Smooth muscle cell (in vitro differentiated cells): ENCODE measurements around the gene ACTG1. TPM values are rescaled to one million over a fixed set of nuclear protein-coding genes. Genes with fewer than 3 reads are reported as not detected.

ENCODE experiments used
- DNase-seq: peaks from one replicate; lab custom pipeline; 2025; ENCODE audit not compliant: unreplicated experiment; lab: John Stamatoyannopoulos, UW
- H2AFZ ChIP-seq: fragments of 200-600 bp; sonication (generic); 2 replicates; pipeline ENCODE4 v1.6.0; 2016; ENCODE audit warnings: antibody characterized with exemption, low read depth, mild to moderate bottlenecking
- H3F3A ChIP-seq: fragments of 200-600 bp; sonication (generic); 2 replicates; pipeline ENCODE4 v1.6.0; 2017; ENCODE audit warnings: antibody characterized with exemption, low read depth
- H3K27ac ChIP-seq: fragments of 200-600 bp; sonication (generic); 2 replicates; pipeline ENCODE4 v1.5.1; 2016; ENCODE audit warnings: low read depth, mild to moderate bottlenecking
- H3K27me3 ChIP-seq: fragments of 200-600 bp; sonication (generic); 2 replicates; pipeline ENCODE4 v1.6.1; 2016; ENCODE audit warnings: low read depth, mild to moderate bottlenecking
- H3K36me3 ChIP-seq: fragments of 200-600 bp; sonication (generic); 2 replicates; pipeline ENCODE4 v1.5.1; 2016; ENCODE audit warnings: low read depth
- H3K4me1 ChIP-seq: fragments of 200-600 bp; sonication (generic); 2 replicates; pipeline ENCODE4 v1.5.1; 2016; ENCODE audit warnings: low read depth
- H3K4me2 ChIP-seq: fragments of 200-600 bp; sonication (generic); 2 replicates; pipeline ENCODE4 v1.6.0; 2016; ENCODE audit warnings: mild to moderate bottlenecking
- H3K4me3 ChIP-seq: fragments of 200-600 bp; sonication (generic); 2 replicates; pipeline ENCODE4 v1.5.1; 2016; ENCODE audit warnings: mild to moderate bottlenecking
- H3K79me2 ChIP-seq: fragments of 200-600 bp; sonication (generic); 2 replicates; pipeline ENCODE4 v1.6.0; 2016; ENCODE audit warnings: low read depth, mild to moderate bottlenecking
- H3K9ac ChIP-seq: fragments of 200-600 bp; sonication (generic); 2 replicates; pipeline ENCODE4 v1.6.0; 2016; ENCODE audit warnings: low read depth
- H3K9me3 ChIP-seq: fragments of 200-600 bp; sonication (generic); replicated peaks from 2 replicates; pipeline ENCODE4 v1.5.1; 2016; ENCODE audit warnings: low read depth
- H4K20me1 ChIP-seq: fragments of 200-600 bp; sonication (generic); 2 replicates; pipeline ENCODE4 v1.6.0; 2016; ENCODE audit warnings: low read depth
- CTCF ChIP-seq: fragments of 200-600 bp; sonication (generic); IDR thresholded peaks from 2 replicates; pipeline ENCODE4 v1.5.1; 2017; ENCODE audit warnings: borderline replicate concordance, mild to moderate bottlenecking, antibody characterized with exemption; ENCODE audit not compliant: insufficient read depth, poor library complexity, severe bottlenecking
- WGBS: methylation state at CpG from one replicate; pipeline ENCODE4 v1.1.7; 2016; ENCODE audit warnings: low lambda C conversion rate; 5-methylcytosine and 5-hydroxymethylcytosine counted together
- polyA plus RNA-seq: library from polyadenylated mRNA; unstranded; fragments of >200 nt; fragmentation: Nextera tagmentation; extraction: Ambion mirVana; gene quantifications from 2 replicates; pipeline ENCODE4 v1.2.1, GENCODE V29; 2016
- total RNA-seq: library from RNA; depleted of rRNA; stranded (reverse); fragments of >200 nt; gene quantifications from 2 replicates; pipeline ENCODE4 v1.2.3, GENCODE V29; 2014

The ACTG1 gene
- total and polyA plus RNA-seq, 2 experiments from 2014 or later, result 5,332 to 6,793 TPM

GRCh38 chr17:81487487-81488275 lies 24.9 kb downstream of the ACTG1 start:
- peaks cover 34% of the 10 kb centered on the region for H3K4me1 ChIP-seq
- no peaks in the 10 kb centered on the region for H3F3A ChIP-seq
- H2AFZ ChIP-seq, result peak overlapping the region; percentile 93
- H3K36me3 ChIP-seq, result no peaks in the 10 kb centered on the region
- no peaks in the 10 kb centered on the region for H3K79me2 ChIP-seq
- H3K27ac ChIP-seq, result peak overlapping the region; percentile 79
- WGBS, result 14% methylated on average over 82 of the region's 87 CpGs
- no peaks in the 10 kb centered on the region for H3K9me3 ChIP-seq
- H4K20me1 ChIP-seq, result no peaks in the 10 kb centered on the region
- peak; percentile 43 for DNase-seq
- H3K4me2 ChIP-seq, result peak overlapping the region; percentile 99
- H3K27me3 ChIP-seq, result no peaks in the 10 kb centered on the region
- H3K4me3 ChIP-seq, result peak overlapping the region; percentile 70
- TF ChIP-seq CTCF, result no peak
- peak overlapping the region; percentile 94 for H3K9ac ChIP-seq

- H3K27ac ChIP-seq, result no peak overlapping the region
- 85% methylated on average over 10 of the region's 10 CpGs for WGBS
- H3K36me3 ChIP-seq, result no peaks in the 10 kb centered on the region
- H3K4me3 ChIP-seq, result peak overlapping the region; percentile 70
- H4K20me1 ChIP-seq, result no peaks in the 10 kb centered on the region
- H2AFZ ChIP-seq, result peak overlapping the region; percentile 93
- no peak for DNase-seq
- H3K79me2 ChIP-seq, result no peaks in the 10 kb centered on the region
- peak overlapping the region; percentile 99 for H3K4me2 ChIP-seq
- no peaks in the 10 kb centered on the region for H3K9me3 ChIP-seq
- no peak overlapping the region for H3K9ac ChIP-seq
- peaks cover 34% of the 10 kb centered on the region for H3K4me1 ChIP-seq
- TF ChIP-seq CTCF, result no peak
- no peaks in the 10 kb centered on the region for H3K27me3 ChIP-seq
- H3F3A ChIP-seq, result no peaks in the 10 kb centered on the region
Observed at GRCh38 chr17:81487089-81487486, 25.5 kb downstream of the ACTG1 start.

DNA sequence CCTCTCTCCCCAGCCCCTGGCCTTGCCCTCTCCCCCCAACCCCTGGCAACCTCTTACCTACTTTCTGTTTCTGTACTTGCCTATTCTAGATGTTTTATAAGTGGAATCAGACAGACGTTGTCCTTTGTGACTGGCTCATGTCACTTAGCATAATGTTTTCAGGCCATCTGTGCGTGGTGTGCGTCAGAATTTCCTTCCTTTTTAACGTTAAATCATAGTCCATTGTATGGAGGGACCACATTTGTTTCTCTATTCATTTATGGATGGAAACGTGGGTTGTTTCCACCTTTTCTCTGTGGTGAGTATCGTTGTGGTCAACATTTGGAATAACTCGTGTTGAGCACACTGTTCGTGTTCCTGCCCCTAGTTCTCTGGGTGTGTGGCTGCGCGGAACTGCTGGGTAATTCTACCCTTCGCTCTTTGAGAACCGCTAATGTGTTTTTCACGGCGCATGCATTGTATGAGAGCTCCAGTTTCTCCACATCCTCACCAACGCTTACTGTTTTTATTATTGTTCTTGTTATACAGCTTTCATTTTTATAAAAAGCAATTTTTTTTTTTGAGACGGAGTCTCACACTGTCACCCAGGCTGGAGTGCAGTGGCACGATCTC lies 26.3 kb downstream of the ACTG1 start:
- Histone ChIP-seq H3K9ac (no peak overlapping the region), H3F3A (no peaks in the 10 kb centered on the region), H3K27ac (no peak overlapping the region), H2AFZ (no peak overlapping the region), H3K4me2 (no peak overlapping the region), H3K4me1 (peaks cover 34% of the 10 kb centered on the region), H3K27me3 (no peaks in the 10 kb centered on the region), H3K4me3 (no peak overlapping the region), H3K36me3 (no peaks in the 10 kb centered on the region), H3K79me2 (no peaks in the 10 kb centered on the region), H4K20me1 (no peaks in the 10 kb centered on the region), H3K9me3 (no peaks in the 10 kb centered on the region)
- no peak for DNase-seq
- WGBS, result 84% methylated on average over 17 of the region's 17 CpGs
- TF ChIP-seq CTCF, result no peak
